PC-9 (cell line): Measurements from ENCODE around the gene SSBP2.

Source experiments
- CTCF ChIP-seq: fragments of 200-600 bp; sonication (generic); conservative IDR thresholded peaks from 2 replicates; pipeline ENCODE4 v1.6.1; 2017; ENCODE audit warnings: mixed run types, antibody characterized with exemption, mild to moderate bottlenecking, moderate library complexity
- EZH2 ChIP-seq: fragments of 200-600 bp; sonication (generic); IDR thresholded peaks from 2 replicates; pipeline ENCODE4 v1.8.0; 2017; ENCODE audit warnings: antibody characterized with exemption, low read depth

DNA sequence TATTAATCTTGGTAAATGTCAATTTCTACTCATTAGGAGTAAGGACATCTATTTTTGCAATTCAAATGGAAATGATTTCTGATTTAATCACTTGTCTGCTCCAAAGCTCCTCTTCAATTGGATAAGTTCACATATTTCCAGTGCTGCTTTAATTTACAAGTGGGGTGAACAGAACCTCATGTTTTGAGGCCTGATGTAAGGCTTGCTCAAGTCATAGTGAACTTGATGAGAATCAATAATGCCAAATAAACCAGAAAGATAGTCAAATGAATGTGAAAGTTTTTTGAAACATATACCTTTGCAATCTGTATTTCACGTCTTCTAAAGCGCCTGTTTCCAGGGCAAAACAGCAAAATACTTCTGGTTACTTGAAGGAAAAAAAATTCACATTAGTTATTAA is 341.5 kb downstream of the SSBP2 start:
- TF ChIP-seq CTCF: no peak
- no peak for TF ChIP-seq EZH2
